Thyroid gland (tissue), 4 donors: ENCODE data around the gene MNT. TPM values are rescaled to one million over a fixed set of nuclear protein-coding genes. Genes with fewer than 3 reads are reported as not detected.

ENCODE experiments used
- DNase-seq, 2 donors: peaks; one replicate each; pipeline ENCODE4 v3.0.0-alpha.2; 2019
- H3K27ac ChIP-seq, 3 donors: fragments of 200-600 bp; sonication (generic); 1 replicate in 2 of 3; 2 replicates in 1 of 3; pipeline ENCODE4 v1.5.1; 2016 to 2019; ENCODE audit warnings: mild to moderate bottlenecking in 1 of 3, moderate library complexity in 1 of 3
- H3K27me3 ChIP-seq: fragments of 200-600 bp; sonication (generic); one replicate; pipeline ENCODE4 v1.5.1; 2019
- H3K36me3 ChIP-seq, 2 donors: fragments of 200-600 bp; sonication (generic); one replicate each; pipeline ENCODE4 v1.5.1; 2016 to 2019
- H3K4me1 ChIP-seq, 2 donors: fragments of 200-600 bp; sonication (generic); one replicate each; pipeline ENCODE4 v1.5.1; 2017 to 2019
- H3K4me3 ChIP-seq, 3 donors: fragments of 200-600 bp; sonication (generic); replicated peaks in 1 of 3; 1 replicate in 2 of 3; 2 replicates in 1 of 3; pipeline ENCODE4 v1.5.1; 2016; ENCODE audit warnings: mild to moderate bottlenecking in 1 of 3
- H3K9me3 ChIP-seq: fragments of 200-600 bp; sonication (generic); one replicate; pipeline ENCODE4 v1.5.1; 2017
- POLR2A ChIP-seq, 2 donors: fragments of 450-650 bp; IDR thresholded peaks; one replicate each; pipeline ENCODE4 v1.6.1; 2017; ENCODE audit warnings: antibody characterized with exemption in 2 of 2, mild to moderate bottlenecking in 2 of 2, moderate library complexity in 1 of 2
- WGBS, 2 donors: methylation state at CpG; one replicate each; pipeline ENCODE4 v1.1.5; 2017; 5-methylcytosine and 5-hydroxymethylcytosine counted together
- intact Hi-C: fragments of 100-400 bp; cut with DNase I; formaldehyde crosslinking; loops from one replicate; pipeline ENCODE4 v1.15.1; 2023
- total RNA-seq, 4 donors: library from RNA; depleted of rRNA; stranded (reverse); fragments of >200 nt; gene quantifications; one replicate each; pipeline ENCODE4 v1.2.3, GENCODE V29; 2016
- TF ChIP-seq, protein P1 (sequence below), 6 experiments: fragments of 200-600 bp in 3 of 6; fragments of 450-650 bp in 3 of 6; sonication (generic) in 3 of 6; IDR thresholded peaks; one replicate each; pipeline ENCODE4 v1.5.1; 2016 to 2019; ENCODE audit warnings: antibody characterized with exemption in 6 of 6, mild to moderate bottlenecking in 2 of 6, inconsistent platforms in 1 of 6, moderate library complexity in 1 of 6

Gene MNT
- total RNA-seq, 4 donors from 2014 or later = 8.2 to 28.9 (median 10.9) TPM

DNA sequence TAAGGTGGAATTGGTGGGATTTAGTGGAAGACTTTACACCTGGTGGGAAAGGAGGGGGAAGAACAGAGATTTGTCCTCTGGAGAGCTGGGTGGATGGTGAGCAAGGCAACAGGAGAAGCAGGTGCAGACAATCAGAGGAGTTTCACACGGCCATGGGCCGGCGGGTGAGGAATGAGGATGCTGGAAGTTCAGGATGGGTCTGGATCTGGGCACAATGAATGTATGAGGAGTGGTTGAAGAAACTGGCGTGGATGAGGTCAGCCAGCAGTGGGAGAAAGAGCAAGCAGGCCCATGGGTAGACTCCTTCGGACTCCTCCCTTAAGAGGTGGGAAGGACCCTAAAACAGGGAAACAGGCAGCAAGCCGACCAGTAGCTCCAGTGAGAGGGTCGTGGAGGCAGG is 10.1 kb upstream of the MNT start:
- Histone ChIP-seq H3K36me3 (no peaks in the 10 kb centered on the region), H3K4me3 (no peak overlapping the region), H3K9me3 (no peaks in the 10 kb centered on the region), H3K27me3 (no peaks in the 10 kb centered on the region), H3K27ac (no peak overlapping the region), H3K4me1 (peaks cover 0 to 13% of the 10 kb centered on the region in 2 donors)
- DNase-seq = no peak
- no peak for TF ChIP-seq POLR2A (IDR thresholded peaks at IDR 0.05)
- TF ChIP-seq, protein P1, sequence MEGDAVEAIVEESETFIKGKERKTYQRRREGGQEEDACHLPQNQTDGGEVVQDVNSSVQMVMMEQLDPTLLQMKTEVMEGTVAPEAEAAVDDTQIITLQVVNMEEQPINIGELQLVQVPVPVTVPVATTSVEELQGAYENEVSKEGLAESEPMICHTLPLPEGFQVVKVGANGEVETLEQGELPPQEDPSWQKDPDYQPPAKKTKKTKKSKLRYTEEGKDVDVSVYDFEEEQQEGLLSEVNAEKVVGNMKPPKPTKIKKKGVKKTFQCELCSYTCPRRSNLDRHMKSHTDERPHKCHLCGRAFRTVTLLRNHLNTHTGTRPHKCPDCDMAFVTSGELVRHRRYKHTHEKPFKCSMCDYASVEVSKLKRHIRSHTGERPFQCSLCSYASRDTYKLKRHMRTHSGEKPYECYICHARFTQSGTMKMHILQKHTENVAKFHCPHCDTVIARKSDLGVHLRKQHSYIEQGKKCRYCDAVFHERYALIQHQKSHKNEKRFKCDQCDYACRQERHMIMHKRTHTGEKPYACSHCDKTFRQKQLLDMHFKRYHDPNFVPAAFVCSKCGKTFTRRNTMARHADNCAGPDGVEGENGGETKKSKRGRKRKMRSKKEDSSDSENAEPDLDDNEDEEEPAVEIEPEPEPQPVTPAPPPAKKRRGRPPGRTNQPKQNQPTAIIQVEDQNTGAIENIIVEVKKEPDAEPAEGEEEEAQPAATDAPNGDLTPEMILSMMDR (IDR thresholded peaks at IDR 0.05) = no peak
- intact Hi-C loops = no loop called here
- WGBS, 2 donors = 93 to 96% methylated on average over 7 of the region's 7 CpGs

GRCh38 chr17:2406903-2407790 is 6.3 kb upstream of the MNT start:
- intact Hi-C loops = no loop called here
- no peak for TF ChIP-seq POLR2A (IDR thresholded peaks at IDR 0.05)
- TF ChIP-seq, protein P1 (IDR thresholded peaks at IDR 0.05) = no peak
- WGBS, 2 donors = 71 to 73% methylated on average over 14 to 15 of the region's 15 CpGs
- no peak for DNase-seq
- Histone ChIP-seq H3K27ac (peak overlapping the region; percentile 55 to 78 (median 66)), H3K4me1 (peaks cover 8 to 40% of the 10 kb centered on the region in 2 donors), H3K9me3 (no peaks in the 10 kb centered on the region), H3K36me3 (no peaks in the 10 kb centered on the region), H3K27me3 (no peaks in the 10 kb centered on the region), H3K4me3 (no peak overlapping the region)

GRCh38 chr17:2406271-2406902 is 5.5 kb upstream of the MNT start:
- 86 to 89% methylated on average over 8 of the region's 8 CpGs for WGBS, 2 donors
- H3K27ac ChIP-seq = peak overlapping the region; percentile 55 to 78 (median 66)
- no peaks in the 10 kb centered on the region for H3K9me3 ChIP-seq
- H3K4me1 ChIP-seq = peaks cover 8 to 40% of the 10 kb centered on the region in 2 donors
- TF ChIP-seq, protein P1 (IDR thresholded peaks at IDR 0.05) = no peak
- no peak for TF ChIP-seq POLR2A (IDR thresholded peaks at IDR 0.05)
- DNase-seq = no peak
- no peaks in the 10 kb centered on the region for H3K27me3 ChIP-seq
- no peak overlapping the region for H3K4me3 ChIP-seq
- no peaks in the 10 kb centered on the region for H3K36me3 ChIP-seq
- intact Hi-C loops = no loop called here

GRCh38 chr17:2405247-2405926 is 4.5 kb upstream of the MNT start:
- no peak overlapping the region for H3K4me3 ChIP-seq
- no peak for DNase-seq
- no peaks in the 10 kb centered on the region for H3K27me3 ChIP-seq
- no peaks in the 10 kb centered on the region for H3K36me3 ChIP-seq
- no peak for TF ChIP-seq POLR2A (IDR thresholded peaks at IDR 0.05)
- TF ChIP-seq, protein P1 (IDR thresholded peaks at IDR 0.05) = no peak
- intact Hi-C loops = no loop called here
- 73 to 79% methylated on average over 14 of the region's 14 CpGs for WGBS, 2 donors
- peak overlapping the region; percentile 29 to 66 (median 44) for H3K27ac ChIP-seq
- no peaks in the 10 kb centered on the region for H3K9me3 ChIP-seq
- H3K4me1 ChIP-seq = peaks cover 8 to 40% of the 10 kb centered on the region in 2 donors
